Ammon's horn (tissue), 1 donor: ENCODE data around the gene AFF1.

Experiments used
- DNase-seq: peaks from one replicate; pipeline ENCODE4 v3.0.0-alpha.2; 2016; ENCODE audit warnings: low spot score

AFF1 gene

GRCh38 chr4:86950831-86951525, 16.2 kb downstream of the AFF1 start:
- DNase-seq = no peak

GRCh38 chr4:86955888-86956451, 21.2 kb downstream of the AFF1 start:
- DNase-seq = no peak

DNA sequence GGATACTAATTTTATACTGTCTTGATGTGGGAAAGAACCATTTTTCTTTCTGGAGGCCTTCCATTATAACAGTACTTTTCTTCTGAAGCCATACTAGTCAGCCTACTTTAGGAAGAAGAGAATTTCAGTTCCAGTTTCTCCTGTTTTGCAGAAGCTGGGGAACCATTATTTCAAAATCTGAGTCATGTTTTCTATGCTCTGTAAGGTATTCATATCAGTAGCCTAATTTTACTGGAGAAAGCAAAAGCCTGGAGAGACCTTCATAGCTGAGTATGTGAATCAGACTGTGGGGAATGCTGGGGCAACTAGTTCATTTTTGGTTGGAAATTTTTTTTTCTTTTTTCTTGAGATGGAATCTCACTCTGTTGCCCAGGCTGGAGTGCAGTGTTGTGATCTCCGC, 22.4 kb downstream of the AFF1 start:
- no peak for DNase-seq

DNA sequence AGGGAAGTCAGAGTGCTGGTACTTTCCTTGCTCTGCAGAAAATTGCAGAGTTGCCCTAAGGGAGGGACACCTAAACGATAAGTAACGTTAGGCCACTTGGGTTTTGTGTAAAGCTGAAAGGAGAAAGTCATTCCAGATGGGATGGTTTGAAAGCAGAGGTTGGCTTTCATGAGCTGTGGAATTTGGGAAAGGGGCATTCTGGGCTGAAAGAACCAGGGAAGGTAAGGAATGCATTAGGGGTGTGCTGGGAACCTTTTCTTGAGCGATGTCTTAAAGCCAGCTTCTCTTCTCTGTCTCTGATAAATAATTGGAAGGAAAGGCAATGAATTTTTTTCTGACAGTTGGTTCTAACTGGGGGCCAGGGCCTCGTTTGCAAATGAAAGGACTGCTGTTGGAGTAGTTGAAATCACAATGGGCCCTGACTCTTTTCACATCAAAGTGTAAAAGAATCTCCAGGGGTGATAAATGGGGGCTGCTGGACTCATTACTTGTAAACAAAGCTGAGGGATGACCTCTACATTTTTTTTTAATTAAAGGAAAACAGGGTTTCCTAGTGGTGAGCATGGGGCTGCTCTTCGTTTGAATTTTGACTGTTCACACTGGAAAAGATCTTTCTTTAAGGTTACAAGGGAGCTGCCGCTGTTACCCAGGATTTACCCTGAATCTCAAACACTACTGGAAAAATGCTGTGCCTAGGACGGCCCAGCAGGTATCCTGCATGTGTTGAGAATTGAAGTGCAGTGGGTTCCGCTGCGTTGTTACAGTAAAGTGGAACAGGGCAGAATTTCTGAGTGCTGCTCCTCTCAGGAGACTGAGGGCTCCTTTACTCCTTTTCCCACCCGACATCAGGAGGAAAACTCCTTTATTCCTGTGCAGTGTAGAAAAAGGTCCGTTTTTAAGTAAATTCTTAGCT, 25.0 kb downstream of the AFF1 start:
- DNase-seq = no peak

- no peak for DNase-seq
Measured at GRCh38 chr4:86960557-86960961, 25.7 kb downstream of the AFF1 start.

DNA sequence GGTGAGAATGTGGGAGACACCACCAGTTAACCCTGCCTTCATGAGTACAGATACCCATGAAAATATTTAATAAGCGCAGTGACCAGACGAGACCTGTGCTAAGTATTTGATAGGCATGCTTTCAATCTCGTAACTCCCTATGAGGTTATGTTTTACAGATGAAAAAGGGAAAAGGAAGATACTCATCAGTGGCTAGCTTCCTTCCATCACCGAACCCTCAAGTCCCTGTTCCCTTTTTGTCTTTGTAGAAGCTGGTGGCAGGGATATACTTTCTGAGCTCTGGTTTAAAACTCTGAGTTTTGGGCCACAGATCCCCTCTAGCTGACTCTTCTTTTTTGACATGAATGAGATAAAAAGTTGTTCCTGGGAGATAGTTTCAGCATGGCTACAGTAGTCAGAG, 26.3 kb downstream of the AFF1 start:
- peak; percentile 18 for DNase-seq

GRCh38 chr4:86961605-86962295, 26.9 kb downstream of the AFF1 start:
- DNase-seq = no peak

DNA sequence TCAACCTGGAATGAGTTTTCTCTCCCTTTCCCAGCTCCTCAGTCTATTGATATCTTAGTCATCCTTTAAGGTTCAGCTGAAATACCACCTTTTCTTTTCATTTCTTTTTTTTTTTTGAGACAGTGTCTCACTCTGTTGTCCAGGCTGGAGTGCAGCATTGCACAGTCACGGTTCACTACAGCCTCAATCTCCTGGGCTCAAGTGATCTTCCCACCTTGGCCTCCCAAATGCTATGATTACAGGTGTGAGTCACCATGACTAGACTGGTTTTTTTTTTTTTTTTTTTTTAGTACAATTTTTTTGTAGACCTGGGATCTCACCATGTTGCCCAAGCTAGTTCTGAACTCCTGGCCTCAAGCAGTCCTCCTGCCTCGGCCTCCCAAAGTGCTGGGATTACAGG, 28.9 kb downstream of the AFF1 start:
- DNase-seq = no peak

DNA sequence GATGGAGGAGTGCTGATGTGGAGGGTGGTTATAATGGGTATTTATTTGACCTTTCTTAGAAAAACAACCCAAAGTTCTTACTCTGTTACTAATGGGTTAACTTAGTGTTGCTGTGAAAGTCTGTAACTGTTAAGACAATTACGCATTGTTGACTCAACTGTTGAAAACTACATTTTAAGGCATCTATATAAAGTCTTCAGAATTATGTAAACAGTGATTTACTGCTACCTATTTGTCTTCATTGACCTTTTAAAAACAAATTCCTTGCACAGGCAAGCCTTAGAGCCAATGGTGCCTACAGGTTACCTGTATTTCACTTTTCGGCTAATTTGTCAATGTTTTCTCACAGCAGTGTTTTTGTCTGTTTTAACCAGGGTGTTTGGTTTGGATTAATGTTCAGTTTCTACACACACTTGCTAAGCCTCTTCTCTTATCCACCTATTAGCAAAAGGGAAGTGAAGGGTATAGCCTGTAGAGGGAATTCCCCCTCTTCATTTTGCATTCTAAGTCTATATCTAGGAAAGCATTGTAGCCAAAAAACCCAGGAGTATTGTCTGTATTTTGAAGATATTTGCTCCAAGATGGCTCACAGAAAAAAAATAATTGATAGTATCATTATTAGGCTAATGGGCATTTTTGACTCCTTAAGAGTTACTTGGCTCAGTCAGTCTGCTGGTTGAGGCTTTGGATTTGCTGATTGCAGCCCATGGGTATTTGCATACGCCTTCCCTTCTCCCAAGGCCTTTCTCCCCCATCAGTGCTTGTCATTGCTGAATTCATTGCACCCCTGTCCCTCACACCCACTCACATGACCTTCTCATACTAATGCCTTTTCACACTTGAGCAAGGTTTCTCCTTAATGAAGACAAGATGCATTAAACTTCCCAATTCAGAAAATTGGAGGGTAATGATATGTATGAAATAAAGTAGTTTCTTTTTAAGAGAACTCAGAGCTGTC, 30.5 kb downstream of the AFF1 start:
- DNase-seq = no peak

GRCh38 chr4:86967073-86967472, 32.3 kb downstream of the AFF1 start:
- DNase-seq = no peak

DNA sequence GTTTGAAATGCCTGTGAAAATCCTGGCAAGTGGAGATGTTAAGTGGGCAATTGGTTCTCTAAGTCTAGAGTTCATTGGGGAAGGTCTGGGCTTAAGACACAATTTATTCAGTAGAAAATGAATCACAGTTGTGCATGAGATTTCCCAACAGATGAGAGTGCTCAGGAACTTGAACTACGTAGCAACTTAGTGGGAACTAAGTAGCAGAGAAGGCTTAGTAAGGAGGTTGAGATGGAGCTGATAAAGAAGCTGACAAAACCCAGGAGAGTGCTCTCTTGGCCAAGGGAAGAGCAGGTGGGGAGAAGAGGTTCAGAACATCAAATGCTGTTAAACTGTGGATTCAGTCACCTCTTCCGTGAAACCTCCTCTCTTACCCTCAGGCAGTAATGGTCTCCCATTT, 33.0 kb downstream of the AFF1 start:
- DNase-seq = no peak

DNA sequence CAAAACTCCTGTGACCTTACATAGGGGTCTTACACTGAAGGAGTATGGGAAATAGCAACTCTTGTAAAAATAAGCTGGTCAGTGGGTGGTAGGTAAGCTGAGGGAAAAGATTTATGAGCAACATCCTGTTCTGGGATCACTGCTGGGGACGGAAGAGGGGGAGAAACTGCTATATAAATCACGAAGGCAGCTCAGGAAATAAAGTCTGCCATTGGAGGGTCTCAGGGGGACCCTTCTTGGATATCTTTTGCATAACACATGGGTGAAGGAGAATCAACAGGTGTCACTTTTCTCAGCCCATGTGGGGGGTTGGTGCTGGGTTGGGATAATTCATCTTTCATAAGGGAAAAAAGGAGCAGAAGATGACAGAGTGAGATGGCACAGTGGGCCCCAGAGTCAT, 33.7 kb downstream of the AFF1 start:
- DNase-seq = no peak

- no peak for DNase-seq
Measured at GRCh38 chr4:86970447-86971354, 35.9 kb downstream of the AFF1 start.

- DNase-seq = no peak
Measured at GRCh38 chr4:86971355-86971683, 36.5 kb downstream of the AFF1 start.

GRCh38 chr4:86972997-86973396, 38.2 kb downstream of the AFF1 start:
- no peak for DNase-seq

- no peak for DNase-seq
Measured at GRCh38 chr4:86973668-86974067, 38.9 kb downstream of the AFF1 start.

DNA sequence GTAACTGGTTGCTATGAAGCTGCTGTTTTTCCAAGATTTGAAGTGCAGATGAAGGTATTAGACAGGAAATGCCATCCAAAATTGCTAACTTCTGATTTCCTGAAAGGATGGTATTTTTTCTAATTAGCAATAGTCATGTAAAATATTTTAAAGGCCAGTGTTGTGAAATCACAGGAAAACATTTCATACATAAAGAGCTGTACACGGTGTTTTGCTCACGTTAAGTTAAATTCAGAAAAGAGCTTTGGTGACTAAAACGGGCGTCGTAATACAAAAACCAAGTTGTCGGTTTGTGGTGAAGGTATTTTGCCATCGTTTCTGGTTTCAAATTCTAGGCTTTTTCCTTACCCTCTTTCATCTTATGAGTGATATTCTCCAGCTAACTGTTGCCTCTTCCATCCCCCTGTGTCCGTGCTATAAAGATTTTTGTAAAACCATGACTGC, 39.8 kb downstream of the AFF1 start:
- no peak for DNase-seq

DNA sequence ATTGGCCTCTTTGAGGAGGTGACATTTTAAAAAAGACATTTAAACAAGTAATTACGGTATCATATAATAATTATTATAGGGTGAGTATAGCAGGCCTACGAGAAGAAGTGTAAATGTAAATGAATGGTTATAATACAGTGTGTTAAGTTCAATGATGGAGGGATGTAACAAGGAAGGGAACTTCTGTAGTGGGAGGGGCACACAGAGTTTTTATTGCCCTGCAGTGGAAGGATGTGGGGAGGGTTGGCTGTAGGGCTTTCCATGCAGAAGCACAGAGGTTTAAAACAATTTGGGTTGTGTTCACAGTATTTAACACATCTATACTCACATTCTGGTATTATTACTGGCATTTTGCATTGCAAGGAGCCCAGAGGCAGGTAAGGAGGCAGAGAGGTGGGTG, 41.1 kb downstream of the AFF1 start:
- DNase-seq = no peak

GRCh38 chr4:86976801-86977485, 42.1 kb downstream of the AFF1 start:
- DNase-seq = no peak
